ENCODE results near the gene ZNF26.
A peak's percentile ranks its signal among the peaks of the same experiment; 100 is the strongest.
"Not testable (repeated sequence)": the region's sequence is repeated elsewhere in the genome, so short reads cannot be mapped to it uniquely, and the experiment has no call there.

ZNF26 gene, protein sequence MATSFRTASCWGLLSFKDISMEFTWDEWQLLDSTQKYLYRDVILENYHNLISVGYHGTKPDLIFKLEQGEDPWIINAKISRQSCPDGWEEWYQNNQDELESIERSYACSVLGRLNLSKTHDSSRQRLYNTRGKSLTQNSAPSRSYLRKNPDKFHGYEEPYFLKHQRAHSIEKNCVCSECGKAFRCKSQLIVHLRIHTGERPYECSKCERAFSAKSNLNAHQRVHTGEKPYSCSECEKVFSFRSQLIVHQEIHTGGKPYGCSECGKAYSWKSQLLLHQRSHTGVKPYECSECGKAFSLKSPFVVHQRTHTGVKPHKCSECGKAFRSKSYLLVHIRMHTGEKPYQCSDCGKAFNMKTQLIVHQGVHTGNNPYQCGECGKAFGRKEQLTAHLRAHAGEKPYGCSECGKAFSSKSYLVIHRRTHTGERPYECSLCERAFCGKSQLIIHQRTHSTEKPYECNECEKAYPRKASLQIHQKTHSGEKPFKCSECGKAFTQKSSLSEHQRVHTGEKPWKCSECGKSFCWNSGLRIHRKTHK

DNA sequence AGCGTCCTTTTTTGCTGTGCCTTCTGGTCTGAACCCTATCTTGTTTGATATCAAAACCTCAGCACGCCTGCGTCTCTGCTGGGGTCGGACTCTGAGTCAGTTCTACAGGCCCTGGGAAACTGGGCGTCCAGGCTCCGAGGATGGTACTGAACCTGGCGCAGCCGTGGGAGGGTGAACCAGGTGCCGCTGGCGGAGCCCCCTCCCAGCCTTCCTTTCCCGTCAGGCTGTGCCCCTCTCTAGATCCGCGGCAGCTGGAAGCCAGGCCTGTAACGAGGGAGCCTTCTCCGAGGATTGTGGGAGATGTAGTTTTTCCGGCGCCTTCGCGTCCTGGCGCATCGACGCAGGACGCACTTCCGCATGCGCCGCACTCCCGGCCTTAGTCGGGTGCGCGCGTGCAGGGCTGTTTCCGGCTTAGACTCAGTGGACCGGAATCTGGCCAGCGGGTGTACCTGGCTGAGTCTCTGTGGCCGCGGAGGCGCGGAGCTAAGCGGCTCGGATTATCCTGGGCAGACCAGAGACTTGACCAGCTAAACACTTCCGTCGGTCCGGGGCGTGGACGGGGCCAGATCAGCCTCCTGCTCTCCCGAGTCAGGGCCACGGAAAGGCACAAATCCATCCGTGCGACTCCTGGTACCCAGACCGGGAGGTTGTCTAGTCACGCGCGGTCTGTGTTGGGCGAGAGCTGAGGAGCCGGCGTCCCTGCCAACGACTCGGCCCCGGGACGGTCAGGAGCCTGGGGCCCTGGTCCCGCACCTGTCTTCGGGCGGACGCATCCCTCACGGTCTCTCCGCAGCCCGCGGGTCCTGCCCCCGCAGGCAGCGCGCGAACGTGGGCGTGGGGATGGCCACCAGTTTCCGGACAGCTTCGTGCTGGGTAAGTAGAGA, at the start of gene ZNF26:
TSS of gene ZNF26 (plus strand) at position 367 of the 884 bp plus-strand sequence. CDS start at position 841, 474 bp downstream.
- DNase-seq = peak; percentile 85 to 87

DNA sequence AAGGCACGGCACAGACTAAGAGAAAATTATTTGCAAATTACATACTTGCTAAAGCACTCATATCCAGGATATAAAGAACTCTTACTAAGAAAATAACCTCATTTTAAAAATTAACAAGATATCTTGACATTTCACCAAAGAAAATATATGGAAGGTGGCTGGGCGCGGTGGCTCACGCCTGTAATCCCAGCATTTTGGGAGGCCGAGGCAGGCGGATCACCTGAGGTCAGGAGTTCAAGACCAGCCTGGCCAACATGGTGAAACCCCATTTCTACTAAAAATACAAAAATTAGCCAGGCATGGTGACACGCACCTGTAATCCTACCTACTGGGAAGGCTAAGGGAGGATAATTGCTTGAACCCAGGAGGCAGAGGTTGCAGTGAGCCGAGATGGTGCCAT, 49.2 kb upstream of the ZNF26 start:
- DNase-seq = not testable (repeated sequence)

GRCh38 chr12:132937476-132937875, 48.7 kb upstream of the ZNF26 start:
- no peak for DNase-seq

- not testable (repeated sequence) for DNase-seq
These were observed 47.4 kb upstream of the ZNF26 start for GRCh38 chr12:132938807-132939206.

DNA sequence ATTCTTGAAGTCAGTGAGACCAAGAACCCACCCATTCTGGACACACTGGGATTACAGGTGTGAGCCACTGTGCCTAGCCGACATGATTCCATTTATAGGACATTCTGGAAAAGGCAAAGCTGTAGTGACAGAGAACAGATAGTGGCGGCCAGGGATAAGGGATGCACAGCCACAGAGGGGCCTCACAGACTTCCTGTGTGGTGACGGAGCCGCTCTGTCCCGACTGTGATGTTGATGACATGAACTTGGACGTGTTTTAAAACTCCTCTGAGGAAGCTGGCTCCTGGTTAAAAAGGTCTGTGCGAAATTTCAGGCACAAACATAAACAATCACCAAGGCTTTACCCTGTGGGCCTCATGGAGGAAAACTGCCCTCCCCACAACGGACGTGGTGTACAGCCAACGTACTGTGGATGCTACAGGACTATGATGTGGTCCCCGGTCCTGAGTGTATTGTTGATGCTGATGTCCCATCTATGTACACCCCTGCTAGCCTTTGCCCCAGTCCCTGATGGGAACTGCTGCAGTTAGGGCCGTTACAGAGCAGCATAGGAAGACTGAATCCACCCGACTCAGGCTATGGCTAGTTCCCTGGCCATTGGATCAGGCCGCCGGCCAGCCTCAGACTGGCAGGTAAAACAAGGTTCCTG, 46.0 kb upstream of the ZNF26 start:
- no peak for DNase-seq

DNA sequence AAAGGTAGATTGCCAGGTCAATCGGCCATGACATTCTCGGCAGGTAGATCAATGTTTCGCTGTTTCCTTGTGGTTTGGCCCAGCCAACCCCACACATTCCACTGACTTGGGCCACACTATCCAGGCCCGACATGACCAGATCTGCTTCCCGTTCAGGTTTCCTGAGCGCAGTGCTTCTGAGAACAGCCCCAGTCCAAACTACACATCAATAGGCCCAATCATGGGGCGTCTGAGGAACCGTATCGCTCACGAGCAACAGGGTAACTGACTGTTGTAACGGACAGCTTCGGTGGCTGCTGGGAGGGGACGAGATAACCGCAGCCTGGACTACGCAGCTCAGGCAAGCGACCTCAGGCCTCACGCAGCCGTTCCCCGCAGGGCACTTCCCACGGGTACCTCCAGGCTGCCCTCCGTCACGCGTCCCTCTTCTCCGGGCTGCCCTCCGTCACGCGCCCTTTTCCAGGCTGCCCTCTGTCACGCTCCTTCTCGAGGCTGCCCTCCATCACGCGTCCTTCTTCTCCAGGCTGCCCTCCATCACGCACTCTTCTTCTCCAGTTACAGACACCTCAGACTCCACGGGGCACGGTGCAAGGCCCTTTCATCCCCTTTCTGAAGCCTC, 44.7 kb upstream of the ZNF26 start:
- no peak for DNase-seq

- DNase-seq = no peak
These were observed 43.6 kb upstream of the ZNF26 start for GRCh38 chr12:132942611-132943010.

DNA sequence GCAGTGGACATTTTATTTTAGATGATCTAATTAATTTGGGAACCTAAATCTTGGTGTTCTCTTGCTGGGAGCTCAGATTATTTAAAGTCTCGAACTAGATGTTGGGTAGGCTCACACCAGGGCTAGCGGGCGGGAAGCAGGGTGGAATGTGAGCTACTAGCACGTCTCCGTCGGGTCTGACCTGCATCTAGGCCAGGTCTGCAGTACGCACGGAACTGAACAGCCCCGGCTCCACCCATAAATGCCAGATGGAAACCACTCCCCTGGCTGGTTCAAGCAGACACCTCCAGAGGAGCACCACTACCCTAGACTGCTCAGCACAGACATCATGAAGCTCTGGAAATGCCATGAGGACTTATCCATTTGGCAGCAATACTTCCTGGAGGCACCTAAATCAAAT, 40.4 kb upstream of the ZNF26 start:
- no peak for DNase-seq

GRCh38 chr12:132946246-132946820, 39.8 kb upstream of the ZNF26 start:
- DNase-seq = no peak

GRCh38 chr12:132948146-132949066, 37.8 kb upstream of the ZNF26 start:
- no peak for DNase-seq

GRCh38 chr12:132949936-132950837, 36.0 kb upstream of the ZNF26 start:
- no peak for DNase-seq

DNA sequence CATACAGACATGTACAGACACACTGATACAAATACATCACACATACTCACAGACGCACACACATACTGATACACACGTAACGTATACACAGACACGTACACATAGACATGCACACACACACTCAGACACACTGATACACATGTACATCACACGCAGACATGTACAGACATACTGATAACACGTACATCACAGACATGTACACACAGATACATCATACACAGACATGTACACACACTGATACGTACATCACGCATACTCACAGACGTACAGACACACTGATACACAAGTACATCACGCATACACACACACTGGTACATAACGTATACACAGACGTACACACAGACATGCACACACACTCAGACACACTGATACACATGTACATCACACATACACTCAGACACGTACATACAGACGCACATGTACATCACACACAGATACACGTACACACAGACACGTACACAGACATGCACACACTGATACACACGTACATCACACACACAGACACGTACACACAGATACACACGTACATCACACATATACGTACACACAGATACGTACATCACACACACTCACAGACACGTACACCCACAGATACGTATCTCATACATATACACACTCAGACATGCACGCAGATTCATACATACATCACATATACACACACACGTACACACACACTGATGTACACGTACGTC, 35.2 kb upstream of the ZNF26 start:
- DNase-seq = no peak

DNA sequence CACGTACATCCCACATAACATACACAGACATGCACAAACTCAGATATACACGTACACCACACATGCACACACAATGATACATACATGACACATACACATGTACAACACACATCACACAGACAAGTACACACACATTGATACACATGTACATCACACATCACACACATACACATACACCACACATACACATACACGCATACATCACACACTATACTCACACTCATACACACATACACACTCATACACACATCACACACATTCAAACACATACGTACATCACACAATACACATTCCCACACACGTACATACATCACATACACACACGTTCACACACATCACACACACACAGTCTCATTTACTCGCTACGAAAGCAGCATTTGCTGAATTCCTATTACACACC, 34.5 kb upstream of the ZNF26 start:
- DNase-seq = no peak

DNA sequence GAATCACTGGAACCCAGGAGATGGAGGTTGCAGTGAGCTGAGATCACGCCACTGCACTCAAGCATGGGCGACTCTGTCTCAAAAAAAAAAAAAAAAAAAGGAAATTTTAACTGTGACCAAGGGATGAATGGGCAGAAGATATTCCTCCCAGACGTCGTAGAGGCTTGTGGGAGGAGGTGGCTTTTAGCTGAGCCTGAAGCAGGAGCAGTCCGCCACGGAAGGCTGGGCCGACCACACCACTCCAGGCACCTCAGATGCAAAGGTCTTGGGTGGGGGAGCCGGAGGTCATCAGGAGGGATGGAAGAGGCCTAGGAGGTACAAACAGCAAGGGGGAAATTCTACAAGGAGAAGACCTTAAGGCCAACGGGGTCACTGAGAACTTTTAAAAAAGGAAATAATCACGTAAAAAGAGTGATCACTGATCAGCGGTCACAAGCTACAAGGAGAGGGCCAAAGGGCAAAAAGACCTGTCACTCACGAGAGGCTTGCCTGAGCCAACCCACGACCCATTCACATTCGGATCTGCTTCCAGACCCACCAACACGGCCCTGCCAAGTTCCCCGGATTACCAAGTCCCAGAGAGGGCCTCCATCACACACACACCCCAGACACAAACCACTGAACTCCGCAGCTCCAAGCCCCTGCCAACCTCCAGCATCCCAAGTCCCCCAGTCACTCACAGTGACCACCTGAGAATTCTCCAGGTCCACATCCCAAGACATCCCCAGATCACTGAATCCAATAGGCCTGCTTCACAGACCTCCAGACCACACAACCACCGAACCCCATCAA, 33.6 kb upstream of the ZNF26 start:
- no peak for DNase-seq

- no peak for DNase-seq
These were observed 33.1 kb upstream of the ZNF26 start for GRCh38 chr12:132953163-132953425.

- no peak for DNase-seq
These were observed 32.4 kb upstream of the ZNF26 start for GRCh38 chr12:132953771-132954170.

GRCh38 chr12:132954471-132955048, 31.6 kb upstream of the ZNF26 start:
- DNase-seq = no peak
